HEK293 (cell line): ENCODE measurements around the gene LTO1.

Experiments used
- BCL11A ChIP-seq: fragments of 450-650 bp; formaldehyde crosslinking; IDR thresholded peaks from 2 replicates; pipeline ENCODE4 v1.5.1; 2016; ENCODE audit warnings: low read depth, missing biosample characterization, missing genetic modification characterization
- GLIS1 ChIP-seq: fragments of 450-650 bp; formaldehyde crosslinking; IDR thresholded peaks from 2 replicates; pipeline ENCODE4 v1.5.1; 2016; ENCODE audit warnings: missing biosample characterization, missing genetic modification characterization
- SETDB1 ChIP-seq: IDR thresholded peaks from one replicate; pipeline ENCODE4 v1.6.1; 2017; ENCODE audit warnings: mild to moderate bottlenecking, low read length, moderate library complexity, mixed read lengths; ENCODE audit not compliant: insufficient read length
- YY1 ChIP-seq: fragments of 450-650 bp; formaldehyde crosslinking; IDR thresholded peaks from 2 replicates; pipeline ENCODE4 v1.5.1; 2018; ENCODE audit warnings: missing biosample characterization, missing genetic modification characterization
- ZBTB48 ChIP-seq: fragments of 450-650 bp; formaldehyde crosslinking; IDR thresholded peaks from 2 replicates; pipeline ENCODE4 v1.5.1; 2016; ENCODE audit warnings: missing biosample characterization, missing genetic modification characterization
- ZNF274 ChIP-seq, 2 experiments: fragments of 200-500 bp in 1 of 2; fragments of 450-650 bp in 1 of 2; sonication (Bioruptor generic) in 1 of 2; formaldehyde crosslinking in 1 of 2; IDR thresholded peaks; 2 replicates each; pipeline versions ENCODE4 v1.5.1 to v1.6.1; 2014 to 2016; ENCODE audit warnings: borderline replicate concordance in 1 of 2, inconsistent platforms in 1 of 2, low read length in 1 of 2, missing biosample characterization in 1 of 2, missing genetic modification characterization in 1 of 2
- ZNF324 ChIP-seq: fragments of 450-650 bp; formaldehyde crosslinking; IDR thresholded peaks from 2 replicates; pipeline ENCODE4 v1.5.1; 2016; ENCODE audit warnings: missing biosample characterization, missing genetic modification characterization
- ZNF600 ChIP-seq: fragments of 450-650 bp; formaldehyde crosslinking; IDR thresholded peaks from 2 replicates; pipeline ENCODE4 v1.5.1; 2016; ENCODE audit warnings: missing biosample characterization, missing genetic modification characterization
- TF ChIP-seq, protein P1 (sequence below): fragments of 450-650 bp; formaldehyde crosslinking; IDR thresholded peaks from 2 replicates; pipeline ENCODE4 v1.5.1; 2016; ENCODE audit warnings: missing biosample characterization, missing genetic modification characterization
- TF ChIP-seq, protein P2 (sequence below): fragments of 450-650 bp; formaldehyde crosslinking; IDR thresholded peaks from 2 replicates; pipeline ENCODE4 v1.5.1; 2016; ENCODE audit warnings: missing biosample characterization, missing genetic modification characterization
- TF ChIP-seq, protein P3 (sequence below): fragments of 450-650 bp; formaldehyde crosslinking; IDR thresholded peaks from 2 replicates; pipeline ENCODE4 v1.5.1; 2016; ENCODE audit warnings: missing biosample characterization, missing genetic modification characterization

GRCh38 chr11:69654001-69654659, 21.0 kb downstream of the LTO1 start:
- TF ChIP-seq, protein P1, sequence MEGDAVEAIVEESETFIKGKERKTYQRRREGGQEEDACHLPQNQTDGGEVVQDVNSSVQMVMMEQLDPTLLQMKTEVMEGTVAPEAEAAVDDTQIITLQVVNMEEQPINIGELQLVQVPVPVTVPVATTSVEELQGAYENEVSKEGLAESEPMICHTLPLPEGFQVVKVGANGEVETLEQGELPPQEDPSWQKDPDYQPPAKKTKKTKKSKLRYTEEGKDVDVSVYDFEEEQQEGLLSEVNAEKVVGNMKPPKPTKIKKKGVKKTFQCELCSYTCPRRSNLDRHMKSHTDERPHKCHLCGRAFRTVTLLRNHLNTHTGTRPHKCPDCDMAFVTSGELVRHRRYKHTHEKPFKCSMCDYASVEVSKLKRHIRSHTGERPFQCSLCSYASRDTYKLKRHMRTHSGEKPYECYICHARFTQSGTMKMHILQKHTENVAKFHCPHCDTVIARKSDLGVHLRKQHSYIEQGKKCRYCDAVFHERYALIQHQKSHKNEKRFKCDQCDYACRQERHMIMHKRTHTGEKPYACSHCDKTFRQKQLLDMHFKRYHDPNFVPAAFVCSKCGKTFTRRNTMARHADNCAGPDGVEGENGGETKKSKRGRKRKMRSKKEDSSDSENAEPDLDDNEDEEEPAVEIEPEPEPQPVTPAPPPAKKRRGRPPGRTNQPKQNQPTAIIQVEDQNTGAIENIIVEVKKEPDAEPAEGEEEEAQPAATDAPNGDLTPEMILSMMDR (tag by site-specific recombination) = no peak
- TF ChIP-seq BCL11A (tag by site-specific recombination) = no peak
- no peak for TF ChIP-seq ZNF324 (tag by site-specific recombination)
- no peak for TF ChIP-seq SETDB1
- TF ChIP-seq YY1 (tag by site-specific recombination) = no peak
- TF ChIP-seq, protein P2, sequence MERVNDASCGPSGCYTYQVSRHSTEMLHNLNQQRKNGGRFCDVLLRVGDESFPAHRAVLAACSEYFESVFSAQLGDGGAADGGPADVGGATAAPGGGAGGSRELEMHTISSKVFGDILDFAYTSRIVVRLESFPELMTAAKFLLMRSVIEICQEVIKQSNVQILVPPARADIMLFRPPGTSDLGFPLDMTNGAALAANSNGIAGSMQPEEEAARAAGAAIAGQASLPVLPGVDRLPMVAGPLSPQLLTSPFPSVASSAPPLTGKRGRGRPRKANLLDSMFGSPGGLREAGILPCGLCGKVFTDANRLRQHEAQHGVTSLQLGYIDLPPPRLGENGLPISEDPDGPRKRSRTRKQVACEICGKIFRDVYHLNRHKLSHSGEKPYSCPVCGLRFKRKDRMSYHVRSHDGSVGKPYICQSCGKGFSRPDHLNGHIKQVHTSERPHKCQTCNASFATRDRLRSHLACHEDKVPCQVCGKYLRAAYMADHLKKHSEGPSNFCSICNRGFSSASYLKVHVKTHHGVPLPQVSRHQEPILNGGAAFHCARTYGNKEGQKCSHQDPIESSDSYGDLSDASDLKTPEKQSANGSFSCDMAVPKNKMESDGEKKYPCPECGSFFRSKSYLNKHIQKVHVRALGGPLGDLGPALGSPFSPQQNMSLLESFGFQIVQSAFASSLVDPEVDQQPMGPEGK = no peak
- TF ChIP-seq ZBTB48 (tag by site-specific recombination) = no peak
- TF ChIP-seq ZNF600 (tag by site-specific recombination) = no peak
- TF ChIP-seq, protein P3, sequence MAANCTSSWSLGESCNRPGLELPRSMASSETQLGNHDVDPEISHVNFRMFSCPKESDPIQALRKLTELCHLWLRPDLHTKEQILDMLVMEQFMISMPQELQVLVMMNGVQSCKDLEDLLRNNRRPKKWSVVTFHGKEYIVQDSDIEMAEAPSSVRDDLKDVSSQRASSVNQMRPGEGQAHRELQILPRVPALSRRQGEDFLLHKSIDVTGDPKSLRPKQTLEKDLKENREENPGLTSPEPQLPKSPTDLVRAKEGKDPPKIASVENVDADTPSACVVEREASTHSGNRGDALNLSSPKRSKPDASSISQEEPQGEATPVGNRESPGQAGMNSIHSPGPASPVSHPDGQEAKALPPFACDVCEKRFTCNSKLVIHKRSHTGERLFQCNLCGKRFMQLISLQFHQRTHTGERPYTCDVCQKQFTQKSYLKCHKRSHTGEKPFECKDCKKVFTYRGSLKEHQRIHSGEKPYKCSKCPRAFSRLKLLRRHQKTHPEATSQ (tag by site-specific recombination) = no peak
- TF ChIP-seq ZNF274 (IDR thresholded peaks at IDR 0.05; ENCODE audit: low read length) = no peak
- TF ChIP-seq ZNF274 (tag by site-specific recombination; IDR thresholded peaks at IDR 0.05; ENCODE audit: borderline replicate concordance) = no peak
- no peak for TF ChIP-seq GLIS1 (tag by site-specific recombination)
